GM19452 (cell line): Measurements from ENCODE around the gene PPP2R3A.

Experiments
- ATAC-seq: cut with Tn5 transposase; IDR thresholded peaks from one replicate; pipeline ENCODE4 v1.9.1; 2021; ENCODE audit not compliant: unreplicated experiment

The PPP2R3A gene

DNA sequence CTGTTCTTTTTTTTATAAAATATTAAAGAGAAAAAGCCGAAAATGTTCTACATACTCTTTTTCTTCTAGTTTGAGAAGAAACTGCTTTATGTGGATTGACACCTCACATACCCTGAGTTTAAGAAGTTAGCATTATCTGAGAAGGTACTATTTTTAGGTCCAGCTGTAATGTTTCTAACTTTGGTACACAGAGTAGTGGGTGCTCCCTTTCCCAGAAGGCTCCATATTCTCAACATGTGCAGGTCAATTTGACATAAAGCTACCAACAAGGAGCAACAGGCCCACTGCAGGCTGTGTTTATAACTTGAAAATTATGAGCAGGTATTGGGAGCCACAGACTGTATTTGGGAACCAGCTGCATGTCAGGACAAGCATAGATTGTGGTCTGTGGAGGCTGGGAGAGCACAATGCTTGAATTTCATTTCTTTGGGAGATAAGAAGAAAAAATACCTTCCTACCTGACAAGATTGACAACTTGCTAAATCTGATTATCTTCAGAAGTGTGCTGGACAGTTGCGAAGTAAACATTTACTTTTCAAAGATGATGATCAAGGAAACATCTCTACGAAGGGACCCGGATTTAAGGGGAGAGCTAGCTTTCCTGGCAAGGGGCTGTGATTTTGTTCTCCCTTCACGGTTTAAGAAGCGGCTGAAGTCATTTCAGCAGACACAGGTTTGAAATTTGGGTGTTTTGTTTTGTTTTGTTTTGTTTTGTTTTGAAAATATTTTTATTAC is 57.2 kb downstream of the PPP2R3A start:
- ATAC-seq = no peak

DNA sequence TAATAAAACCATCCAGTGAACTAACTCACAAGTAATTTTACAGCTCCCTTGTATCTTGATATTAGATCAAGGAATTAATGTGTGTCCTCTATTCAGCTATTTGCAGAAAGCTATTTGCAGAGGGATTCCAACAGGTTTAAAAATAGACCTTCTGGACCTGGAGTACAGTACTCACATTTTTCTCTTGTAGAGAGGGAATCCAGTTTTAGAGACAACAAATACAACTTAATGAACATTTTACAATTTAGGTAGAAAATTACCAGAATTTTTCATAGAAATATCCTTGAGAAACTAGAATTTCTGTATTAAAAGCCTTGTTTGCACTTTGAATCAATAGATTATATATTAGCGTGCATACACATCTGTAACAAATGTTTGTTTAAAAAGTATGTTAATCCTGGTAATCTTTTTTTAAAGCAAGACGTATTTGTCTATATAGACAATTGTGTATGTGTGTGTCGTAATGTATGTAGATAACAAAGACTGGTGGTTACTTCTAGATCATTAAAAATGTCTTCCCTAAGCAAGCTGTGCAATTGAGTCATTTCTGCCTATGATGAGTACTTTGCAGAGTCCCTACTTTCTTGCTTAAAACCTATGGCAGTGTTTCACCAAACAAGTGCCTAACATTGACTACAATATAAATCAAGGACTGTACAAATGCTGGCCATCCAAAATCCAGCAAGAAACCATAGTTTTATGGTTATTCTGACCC is 57.9 kb downstream of the PPP2R3A start:
- no peak for ATAC-seq

DNA sequence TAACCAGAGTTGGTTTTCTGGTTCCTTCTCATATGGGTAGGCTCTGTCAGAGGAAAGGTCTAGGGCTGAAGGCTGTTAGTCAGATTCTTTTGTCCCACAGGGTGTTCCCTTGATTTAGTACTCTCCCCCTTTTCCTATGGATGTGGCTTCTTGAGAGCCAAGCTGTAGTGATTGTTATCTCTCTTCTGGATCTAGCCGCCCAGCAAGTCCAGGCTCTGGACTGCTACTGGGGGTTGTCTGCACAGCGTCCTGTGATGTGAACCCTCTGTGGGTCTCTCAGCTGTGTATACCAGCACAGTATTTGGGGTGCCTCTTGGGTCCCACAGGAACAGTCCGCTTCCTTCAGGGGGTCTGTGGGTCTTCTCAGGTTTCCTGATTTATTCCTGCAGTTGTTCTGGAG is 70.8 kb downstream of the PPP2R3A start:
- no peak for ATAC-seq

DNA sequence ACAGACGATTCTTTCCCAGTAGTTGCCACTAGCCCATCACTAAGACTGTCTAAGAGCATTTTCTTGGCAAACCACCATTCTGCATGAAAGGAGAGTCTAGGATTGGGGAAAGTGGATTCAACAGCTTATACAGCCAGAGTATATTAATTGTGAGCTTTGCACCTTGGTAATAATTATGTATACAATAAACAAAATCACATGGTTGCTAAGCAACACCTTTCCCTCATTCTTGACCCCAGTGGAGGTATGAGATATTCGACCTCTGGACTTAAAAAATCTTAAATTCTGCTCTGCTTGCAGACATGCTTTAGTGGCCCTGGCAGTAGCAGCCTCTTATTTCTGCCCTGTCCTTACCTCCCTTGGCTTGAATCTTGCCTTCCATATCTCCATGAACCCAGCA is 73.1 kb downstream of the PPP2R3A start:
- no peak for ATAC-seq

DNA sequence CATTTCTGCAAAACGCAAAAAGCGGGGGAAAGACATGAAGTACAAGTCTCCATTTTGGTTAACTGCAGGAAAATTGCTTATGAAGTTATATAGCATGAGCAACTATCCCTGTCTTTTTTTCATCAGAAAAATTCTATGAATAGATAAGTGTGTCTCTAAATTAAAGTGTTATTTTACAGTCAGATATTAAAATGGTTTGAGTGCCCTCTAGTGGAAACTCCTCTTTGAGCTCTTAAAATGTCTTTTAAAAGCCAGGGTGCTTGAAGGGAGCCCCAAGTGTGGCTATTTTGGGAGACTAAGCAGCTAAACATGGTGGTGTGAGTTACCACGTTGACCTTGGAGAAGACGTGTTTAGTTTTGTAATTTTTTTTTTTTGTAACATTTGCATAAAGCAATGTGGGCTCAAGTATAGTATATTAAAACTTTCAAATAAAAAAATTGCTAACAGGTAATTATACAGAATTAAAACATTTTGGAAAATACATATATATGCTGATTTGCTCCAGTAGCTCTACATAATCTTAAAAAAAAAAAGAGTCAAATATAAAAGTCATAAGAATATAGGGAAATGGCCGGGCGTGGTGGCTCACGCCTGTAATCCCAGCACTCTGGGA is 77.2 kb downstream of the PPP2R3A start:
- no peak for ATAC-seq

DNA sequence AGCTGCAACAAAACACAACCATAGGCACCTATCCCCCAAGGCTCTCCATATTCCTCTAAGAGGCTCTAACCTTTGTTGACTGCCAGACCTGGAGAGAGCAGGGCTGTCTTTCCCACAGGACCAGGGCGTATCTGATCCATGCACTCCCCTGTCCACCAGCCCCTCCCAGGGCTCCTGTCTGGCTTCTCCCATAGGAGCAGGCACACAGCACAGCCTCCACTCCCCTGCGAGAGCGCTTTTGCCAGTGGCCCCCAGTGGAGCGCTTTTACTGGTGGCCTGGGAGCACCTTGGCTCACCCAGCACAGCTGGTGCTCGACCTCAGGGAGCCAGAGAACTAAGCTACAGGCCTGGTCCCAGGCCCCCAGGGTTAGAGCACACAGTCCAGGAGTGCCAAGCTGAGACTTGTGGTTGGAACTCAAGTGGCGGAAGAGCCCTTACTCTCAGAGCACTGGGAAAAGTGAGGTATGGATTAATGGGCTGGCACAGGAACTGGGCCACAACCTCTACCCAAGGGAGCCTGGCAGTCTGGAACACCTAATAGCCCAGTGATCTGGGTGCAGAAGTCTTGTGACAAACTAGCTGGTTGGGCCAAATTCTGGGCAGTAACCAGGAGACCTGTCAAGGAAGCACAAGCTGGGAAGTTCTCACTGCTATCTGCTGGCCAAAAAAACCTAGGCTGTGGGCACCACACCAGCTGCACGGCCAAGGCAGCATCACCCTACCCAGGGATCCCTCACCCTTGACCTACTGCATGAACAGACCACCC is 79.6 kb downstream of the PPP2R3A start:
- no peak for ATAC-seq

DNA sequence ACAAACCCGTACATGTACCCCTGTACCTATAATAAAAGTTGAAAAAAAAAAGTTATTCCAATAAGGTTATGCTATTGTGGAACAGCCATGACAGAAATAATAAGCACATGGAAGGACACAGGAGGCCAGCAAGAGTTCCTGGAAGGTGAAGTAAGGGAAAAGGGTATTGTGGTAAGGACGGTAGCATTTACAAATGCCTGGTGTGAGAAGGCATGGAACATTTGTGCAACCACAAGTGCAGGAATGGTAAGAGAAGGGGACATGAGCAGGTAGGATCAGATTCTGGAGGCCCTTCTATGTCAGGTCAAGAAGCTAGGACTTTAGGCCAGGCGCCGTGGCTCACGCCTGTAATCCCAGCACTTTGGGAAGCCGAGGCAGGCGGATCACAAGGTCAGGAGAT is 82.5 kb downstream of the PPP2R3A start:
- no peak for ATAC-seq

DNA sequence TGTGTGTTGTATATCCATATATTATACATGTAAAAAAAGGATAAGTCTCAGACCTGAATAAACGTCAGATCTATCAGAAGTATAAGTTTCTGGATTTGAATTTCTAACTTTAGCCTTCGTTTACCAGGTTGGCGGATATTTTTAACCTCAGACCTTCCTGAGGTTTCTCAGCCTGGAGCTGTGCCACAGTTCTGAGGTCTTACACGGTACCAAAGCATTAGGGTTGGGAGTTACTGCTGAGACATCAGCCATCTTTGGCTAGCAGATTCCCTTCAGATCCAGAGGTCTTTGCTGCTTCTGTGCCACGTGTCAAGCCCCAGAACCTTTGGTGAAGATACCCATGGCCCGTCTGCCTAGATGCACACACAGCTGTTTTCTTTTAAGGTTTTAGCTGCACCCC is 84.7 kb downstream of the PPP2R3A start:
- no peak for ATAC-seq

DNA sequence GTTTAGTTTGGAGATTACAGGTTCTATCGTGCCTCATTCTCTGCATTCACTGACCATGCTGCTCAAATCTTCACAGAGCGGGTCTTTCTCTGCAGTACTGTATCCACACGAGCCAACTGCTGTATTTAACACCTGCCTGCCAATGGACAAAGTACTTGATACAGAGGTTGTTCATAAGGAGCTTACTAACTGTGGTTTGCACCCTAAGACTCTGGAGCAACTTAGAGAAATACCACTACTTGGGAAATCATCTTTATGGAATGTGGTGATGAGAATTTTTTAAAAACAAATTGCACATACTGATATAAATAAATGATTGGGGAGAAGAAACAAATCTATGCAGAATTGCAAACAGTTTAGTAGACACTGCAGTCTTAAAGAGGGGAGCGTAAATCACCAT is 90.0 kb downstream of the PPP2R3A start:
- no peak for ATAC-seq

DNA sequence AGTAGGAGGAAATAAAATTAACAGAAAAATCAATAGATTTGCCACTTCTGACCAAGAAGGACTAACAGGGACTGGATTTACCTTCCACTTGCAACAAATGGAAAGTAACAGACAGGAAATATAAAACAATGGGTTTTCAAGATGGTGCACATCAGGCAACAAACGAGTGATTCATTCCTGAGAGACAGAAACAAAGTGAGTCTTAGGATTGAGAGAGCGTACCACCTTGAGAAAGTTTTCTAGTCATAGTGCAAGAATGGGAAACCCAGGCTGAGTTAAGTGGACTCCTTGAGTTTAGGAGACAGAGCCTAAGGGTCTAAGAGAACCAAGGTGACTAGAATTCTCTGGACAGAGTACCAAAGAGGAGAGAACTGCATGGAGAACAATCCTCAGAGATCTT is 101.7 kb downstream of the PPP2R3A start:
- ATAC-seq = no peak

DNA sequence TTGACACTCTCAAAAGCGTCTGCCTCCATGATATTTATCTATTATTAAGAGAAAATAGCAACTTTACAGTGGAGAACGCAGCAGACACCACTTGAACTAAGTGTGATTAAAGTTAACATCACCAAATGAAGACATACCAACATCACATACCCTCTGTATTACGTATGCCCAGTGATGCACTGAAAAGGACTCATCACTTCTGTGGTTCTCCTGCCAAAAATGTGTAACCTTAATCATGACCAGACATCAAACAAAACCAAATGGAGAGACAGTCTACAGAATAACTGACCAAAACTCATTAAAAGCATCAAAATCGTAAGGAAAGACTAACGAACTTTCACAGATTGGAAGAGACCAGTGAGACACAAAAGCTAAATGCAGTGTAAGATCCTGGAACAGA is 103.2 kb downstream of the PPP2R3A start:
- ATAC-seq = no peak

DNA sequence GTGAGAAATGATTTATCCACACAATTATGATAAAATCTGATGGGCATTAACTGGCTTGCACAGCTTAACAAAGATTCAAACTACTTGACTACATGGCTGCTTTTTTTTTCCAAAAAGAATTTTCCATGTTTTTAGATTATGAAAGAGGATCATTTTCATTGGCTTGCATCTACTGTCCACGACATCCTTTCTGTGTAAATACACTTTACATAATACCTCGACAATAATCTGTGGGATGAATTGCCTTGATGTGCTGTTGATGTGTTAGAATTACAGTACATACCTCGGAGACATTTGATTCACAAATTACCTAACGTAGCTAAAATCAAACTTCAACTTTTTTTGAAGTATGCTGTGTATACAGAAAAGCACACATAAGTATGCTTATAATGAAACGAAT is 104.4 kb downstream of the PPP2R3A start:
- ATAC-seq = no peak

DNA sequence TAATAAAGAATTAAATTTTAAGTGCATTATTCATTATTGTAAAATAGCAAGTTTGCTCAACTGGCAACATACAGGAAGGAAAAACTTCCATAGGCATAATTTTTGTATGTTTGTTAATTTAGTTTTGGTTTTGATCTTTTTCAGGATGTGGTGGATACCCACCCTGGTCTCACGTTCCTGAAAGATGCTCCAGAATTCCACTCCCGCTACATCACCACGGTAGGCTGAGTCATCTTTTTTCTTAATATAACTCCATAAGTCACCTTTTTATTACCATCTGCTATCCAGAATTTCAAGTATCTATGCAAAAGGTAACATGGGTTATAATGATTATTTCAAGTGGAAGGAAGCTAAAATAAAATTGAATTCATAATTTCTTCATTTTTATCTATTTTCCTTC is 104.8 kb downstream of the PPP2R3A start:
- ATAC-seq = no peak

DNA sequence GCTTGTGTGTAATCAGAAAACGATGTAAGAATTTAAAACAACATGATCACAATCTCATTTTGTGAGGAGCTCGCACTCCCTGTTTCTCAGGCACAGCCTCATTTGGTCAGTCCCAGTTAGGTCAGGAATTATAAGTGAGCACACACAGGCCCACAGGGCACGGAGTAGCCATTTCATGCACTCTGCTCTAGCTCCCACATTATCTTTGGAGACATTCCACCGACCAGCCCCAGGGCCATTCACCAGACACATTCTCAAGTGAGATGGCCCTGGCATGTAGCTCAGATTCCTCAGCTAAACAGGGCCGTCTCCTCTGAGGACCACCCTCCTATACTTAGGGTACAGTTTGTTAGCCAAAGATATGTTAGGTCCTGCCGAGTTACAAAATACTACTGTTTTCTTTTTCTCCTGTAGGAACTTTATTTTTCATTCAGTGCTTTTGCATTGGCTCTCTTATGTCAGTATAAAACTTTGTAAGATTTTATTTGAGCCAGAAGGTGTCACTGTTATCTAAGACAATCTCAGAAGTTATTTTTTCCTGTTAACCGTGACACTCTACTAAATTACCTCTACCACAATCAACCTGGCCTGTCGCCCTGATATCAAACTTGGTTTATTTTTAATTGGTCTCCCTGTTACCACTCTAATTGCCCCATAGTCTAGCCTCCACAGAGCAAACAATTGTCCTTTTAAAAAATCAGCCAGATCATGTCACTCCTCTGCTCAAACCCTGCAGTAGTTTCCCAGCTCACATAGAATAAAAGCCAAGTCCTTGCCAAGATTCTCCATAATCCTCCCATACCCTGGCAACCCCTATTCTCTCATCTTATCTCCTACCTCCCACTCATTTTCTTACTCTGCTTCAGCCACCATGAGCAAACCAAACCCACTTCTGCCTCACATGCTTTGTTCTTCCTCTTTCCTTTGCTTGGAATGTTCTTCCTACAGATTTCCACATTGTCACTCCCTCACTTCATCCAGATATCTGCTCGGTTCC is 105.7 kb downstream of the PPP2R3A start:
- ATAC-seq = no peak

DNA sequence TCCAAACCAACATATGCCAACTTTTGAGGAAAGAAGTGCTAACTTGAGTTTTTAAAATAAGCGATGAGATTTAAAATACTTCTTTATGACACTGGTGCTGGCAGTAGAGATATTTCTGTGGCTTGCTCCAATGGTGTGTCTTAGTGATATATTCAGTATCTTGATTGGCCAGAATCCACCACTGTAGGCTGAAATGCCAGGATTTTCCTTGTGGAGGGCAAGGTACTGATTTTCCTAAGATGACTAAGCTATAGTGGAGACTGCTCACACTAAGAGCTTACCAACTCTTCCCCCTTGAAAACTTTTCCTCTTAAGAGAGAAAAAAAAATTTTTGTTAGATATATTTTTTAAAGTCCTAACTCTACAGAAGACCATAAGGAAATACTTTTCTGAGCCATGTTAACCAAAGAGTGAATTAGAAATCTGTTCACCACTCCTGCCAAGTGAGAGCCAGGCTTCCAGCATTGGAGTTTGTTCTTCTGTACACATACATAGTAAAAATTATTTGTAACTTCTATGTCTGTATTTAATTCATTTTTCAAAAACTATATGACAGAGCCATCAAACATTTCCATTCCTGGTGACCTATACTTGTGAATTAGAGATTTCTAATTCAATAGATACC is 109.1 kb downstream of the PPP2R3A start:
- no peak for ATAC-seq

DNA sequence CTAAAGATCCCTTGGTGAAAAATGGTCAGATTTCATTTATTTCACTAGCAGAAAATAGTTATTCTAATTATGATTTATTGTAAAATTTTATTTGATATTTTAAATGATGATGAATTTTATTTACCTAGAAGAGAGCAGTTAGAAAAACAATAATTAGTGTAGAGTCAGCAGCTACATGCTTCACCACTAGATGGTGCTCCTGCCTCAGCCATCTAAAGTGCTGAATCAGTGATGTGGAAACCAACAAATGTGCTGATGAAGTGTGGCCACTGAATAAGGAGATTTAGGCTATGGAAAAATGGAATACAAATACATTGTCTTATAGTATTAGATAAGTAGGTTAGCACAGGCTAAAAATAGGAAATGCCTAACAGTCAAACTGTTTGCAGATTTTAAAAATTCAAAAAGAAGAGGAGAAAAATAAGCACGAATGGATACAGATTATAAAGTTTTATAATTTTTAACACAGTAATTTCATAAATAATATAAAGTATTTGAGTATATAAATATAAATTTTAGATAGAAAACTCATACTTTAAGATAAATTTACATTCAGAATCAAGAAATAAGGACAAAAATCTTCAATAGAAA is 109.8 kb downstream of the PPP2R3A start:
- ATAC-seq = no peak

DNA sequence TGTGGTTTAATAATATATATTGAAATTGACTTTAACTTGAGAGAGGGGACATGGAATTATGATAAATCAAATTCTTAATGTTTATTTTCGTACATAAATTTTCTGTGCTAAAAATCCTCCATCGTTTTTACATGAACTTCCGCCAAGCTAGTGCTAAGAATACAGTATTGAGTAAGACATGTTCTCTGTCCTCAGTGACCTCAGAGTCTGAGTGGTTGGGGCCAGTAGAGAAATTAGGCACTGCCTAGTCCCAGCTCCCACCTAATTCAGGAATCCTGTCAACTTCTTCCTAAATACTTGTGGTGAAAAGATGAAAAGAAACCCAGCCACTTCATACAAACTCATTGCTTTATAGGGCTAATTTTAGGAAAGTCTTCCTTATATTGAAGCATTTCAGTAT is 110.3 kb downstream of the PPP2R3A start:
- ATAC-seq = no peak

DNA sequence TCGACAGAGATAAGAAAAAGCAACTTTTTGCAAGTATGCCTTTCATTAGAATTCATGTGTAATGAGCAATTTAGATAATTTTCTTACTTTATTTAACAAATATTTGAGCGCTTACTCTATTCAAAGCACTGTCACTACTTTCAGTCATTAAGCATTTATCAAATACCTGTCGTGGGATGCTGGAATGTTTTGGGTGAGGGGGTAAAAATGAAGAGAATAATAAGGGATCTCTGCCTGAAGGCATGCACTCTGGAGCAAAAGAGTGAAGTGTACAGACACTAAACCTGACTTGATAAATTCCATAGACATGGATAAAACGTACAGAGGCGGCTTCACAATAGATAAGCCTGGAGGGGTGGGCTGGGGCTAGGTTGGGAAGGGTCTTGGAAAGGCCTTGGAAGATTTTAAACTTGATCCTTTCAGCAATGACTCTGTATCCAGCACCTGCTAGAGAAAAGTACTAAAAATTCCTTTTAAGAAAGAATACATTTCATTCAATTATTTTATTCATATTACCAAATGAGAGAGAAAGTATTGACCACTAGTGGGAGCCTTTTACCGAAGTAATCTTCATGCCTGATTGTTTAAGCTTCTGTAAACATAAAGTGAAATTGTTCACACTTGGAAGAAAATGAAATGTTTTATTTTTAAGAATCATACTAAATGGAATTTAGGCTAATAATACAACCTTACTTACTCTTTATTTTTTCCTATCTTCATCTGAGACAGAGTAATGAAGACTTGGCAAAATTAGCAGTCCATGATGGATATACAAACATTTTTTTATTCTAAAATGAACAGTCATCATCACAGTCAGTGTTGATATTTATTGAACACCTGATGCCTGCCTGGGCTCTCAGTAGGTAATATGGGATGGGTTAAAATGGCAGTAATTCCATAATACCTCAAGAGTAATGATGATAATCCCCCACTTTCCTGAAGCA is 113.2 kb downstream of the PPP2R3A start:
- ATAC-seq = no peak
